B cell (primary cell): ENCODE data around the gene CPHXL. TPM values are rescaled to one million over a fixed set of nuclear protein-coding genes. Genes with fewer than 3 reads are reported as not detected.

Experiments used
- ATAC-seq: fragments of 200-7000 bp; cut with Tn5 transposase; one replicate; pipeline ENCODE4 v1.10.0; 2021; ENCODE audit warnings: low read depth, mild to moderate bottlenecking, moderate number of reproducible peaks, moderate library complexity
- CTCF ChIA-PET: fragments of 350-600 bp; sonication (Branson Sonifier 250); formaldehyde crosslinking; loops from one replicate; lab custom pipeline; 2021; ENCODE audit warnings: antibody characterized with exemption, inconsistent platforms; lab: Charles Lee
- POLR2A ChIA-PET: fragments of 350-600 bp; sonication (Branson Sonifier 250); formaldehyde crosslinking; loops from one replicate; lab custom pipeline; 2021; ENCODE audit warnings: antibody characterized with exemption; lab: Charles Lee
- DNase-seq: peaks from one replicate; pipeline ENCODE4 v3.0.0; 2013
- H2AFZ ChIP-seq: 2 replicates; pipeline ENCODE4 v1.6.1; 2012; ENCODE audit warnings: mild to moderate bottlenecking, low read depth, low read length; ENCODE audit not compliant: insufficient read depth, poor library complexity, severe bottlenecking
- H3K27ac ChIP-seq, 2 donors: 1 replicate in 1 of 2; 2 replicates in 1 of 2; pipeline ENCODE4 v1.5.1; 2012 to 2013; ENCODE audit warnings: low read length in 2 of 2, mild to moderate bottlenecking in 2 of 2, moderate library complexity in 1 of 2
- H3K27me3 ChIP-seq, 4 experiments: fragments of 200-600 bp in 1 of 4; sonication (generic) in 1 of 4; replicated peaks in 1 of 4; 1 replicate in 2 of 4; 2 replicates in 2 of 4; pipeline versions ENCODE4 v1.6.1 to v1.7.0; 2013 to 2016; ENCODE audit warnings: low read length in 3 of 4, mild to moderate bottlenecking in 2 of 4, mixed read lengths in 1 of 4, moderate library complexity in 1 of 4; ENCODE audit not compliant: insufficient read depth in 4 of 4, control insufficient read depth in 3 of 4; ENCODE audit errors: control extremely low read depth in 1 of 4
- H3K36me3 ChIP-seq, 2 experiments: replicated peaks in 1 of 2; 1 replicate in 1 of 2; 2 replicates in 1 of 2; pipeline versions ENCODE4 v1.6.1 to v1.7.1; 2013; ENCODE audit warnings: low read length in 1 of 2; ENCODE audit not compliant: insufficient read depth in 2 of 2, control insufficient read depth in 1 of 2; ENCODE audit errors: control extremely low read depth in 1 of 2, extremely low read depth in 1 of 2
- H3K4me1 ChIP-seq, 2 donors: fragments of 200-600 bp in 1 of 2; sonication (generic) in 1 of 2; 1 replicate in 1 of 2; 2 replicates in 1 of 2; pipeline versions ENCODE4 v1.5.1 to v1.6.1; 2013 to 2017; ENCODE audit warnings: low read length in 2 of 2; ENCODE audit not compliant: control insufficient read depth in 2 of 2, insufficient read depth in 2 of 2
- H3K4me2 ChIP-seq: replicated peaks from 2 replicates; pipeline ENCODE3; 2012; ENCODE audit warnings: mild to moderate bottlenecking, low read depth, low read length; ENCODE audit not compliant: poor library complexity, severe bottlenecking
- H3K4me3 ChIP-seq, 5 experiments: fragments of 200-600 bp in 1 of 5; sonication (generic) in 1 of 5; 1 replicate in 3 of 5; 2 replicates in 2 of 5; pipeline versions ENCODE4 v1.5.1 to v1.7.0; 2011 to 2016; ENCODE audit warnings: low read length in 4 of 5, mild to moderate bottlenecking in 4 of 5, low read depth in 2 of 5, control low read depth in 1 of 5, moderate library complexity in 1 of 5; ENCODE audit not compliant: insufficient read depth in 1 of 5; ENCODE audit errors: control extremely low read depth in 1 of 5, extremely low read depth in 1 of 5
- H3K79me2 ChIP-seq: fragments of 200-600 bp; sonication (generic); one replicate; pipeline ENCODE4 v1.6.0; 2016; ENCODE audit warnings: low read length; ENCODE audit not compliant: control insufficient read depth, insufficient read depth
- H3K9ac ChIP-seq: fragments of 200-600 bp; sonication (generic); 2 replicates; pipeline ENCODE4 v1.6.1; 2017; ENCODE audit warnings: mild to moderate bottlenecking, low read length, moderate library complexity
- H3K9me3 ChIP-seq, 3 donors: one replicate each; pipeline versions ENCODE4 v1.6.1 to v1.7.1; 2013; ENCODE audit warnings: low read length in 2 of 3; ENCODE audit not compliant: control insufficient read depth in 2 of 3, insufficient read depth in 1 of 3; ENCODE audit errors: control extremely low read depth in 1 of 3
- H4K20me1 ChIP-seq: 2 replicates; pipeline ENCODE4 v1.6.0; 2012; ENCODE audit warnings: mild to moderate bottlenecking, low read length; ENCODE audit not compliant: insufficient read depth, control insufficient read depth, poor library complexity, severe bottlenecking
- H3K27ac Mint-ChIP-seq: one replicate; pipeline ENCODE4 v1.8.0; 2021; ENCODE audit warnings: mixed read lengths
- H3K27me3 Mint-ChIP-seq: one replicate; pipeline ENCODE4 v1.8.0; 2021; ENCODE audit warnings: mixed read lengths
- H3K4me1 Mint-ChIP-seq: one replicate; pipeline ENCODE4 v1.8.0; 2021; ENCODE audit warnings: mixed read lengths
- H3K4me3 Mint-ChIP-seq: one replicate; pipeline ENCODE4 v1.8.0; 2021; ENCODE audit warnings: mixed read lengths
- H3K9me3 Mint-ChIP-seq: one replicate; pipeline ENCODE4 v1.8.0; 2022; ENCODE audit warnings: mixed read lengths; ENCODE audit not compliant: insufficient read depth
- EZH2 ChIP-seq: IDR thresholded peaks from 2 replicates; pipeline ENCODE4 v1.6.1; 2012; ENCODE audit warnings: borderline replicate concordance, low read depth, mild to moderate bottlenecking, moderate library complexity, low read length; ENCODE audit not compliant: insufficient read depth, poor library complexity, severe bottlenecking
- WGBS: methylation state at CpG from one replicate; pipeline ENCODE4 v1.1.5; 2013; ENCODE audit warnings: missing lambda C conversion rate; ENCODE audit not compliant: insufficient coverage; 5-methylcytosine and 5-hydroxymethylcytosine counted together
- intact Hi-C: fragments of 100-400 bp; cut with micrococcal nuclease; formaldehyde crosslinking; loops from one replicate; pipeline ENCODE4 v1.10.0; 2022
- polyA plus RNA-seq: library from polyadenylated mRNA; depleted of rRNA; stranded (reverse); fragments of >200 nt; gene quantifications from 2 replicates; pipeline ENCODE4 v1.2.3, GENCODE V29; 2012
- total RNA-seq, 2 donors: library from RNA; stranded (reverse); fragments of 120-200 nt in 1 of 2; gene quantifications; 1 replicate in 1 of 2; 2 replicates in 1 of 2; pipeline versions ENCODE4 v1.2.3 to v1.2.4, GENCODE V29; 2013 to 2022
- TF ChIP-seq, protein P1 (sequence below): fragments of 200-600 bp; IDR thresholded peaks from one replicate; pipeline ENCODE4 v1.8.0; 2022; ENCODE audit warnings: antibody characterized with exemption, mild to moderate bottlenecking

The CPHXL gene
- total and polyA plus RNA-seq, 2 donors (not counting 1 experiment from before 2014, with no cell fraction given), result not detected

GRCh38 chr16:75710344-75710743 lies 15.9 kb downstream of the CPHXL start:
- no peak for ATAC-seq

GRCh38 chr16:75703306-75703705 lies 23.0 kb downstream of the CPHXL start:
- Histone ChIP-seq H3K79me2 (no peaks in the 10 kb centered on the region), H3K9me3 (no peaks in the 10 kb centered on the region), H3K27ac (no peak overlapping the region), H3K4me1 (no peaks in the 10 kb centered on the region), H4K20me1 (no peaks in the 10 kb centered on the region), H3K27me3 (peaks cover 0 to 3% (median 0%) of the 10 kb centered on the region in 4 experiments), H3K4me2 (no peak overlapping the region), H3K36me3 (no peaks in the 10 kb centered on the region), H2AFZ (no peak overlapping the region), H3K9ac (no peak overlapping the region), H3K4me3 (no peak overlapping the region)
- no peak overlapping the region for H3K27ac Mint-ChIP-seq
- no peaks in the 10 kb centered on the region for H3K27me3 Mint-ChIP-seq
- 100% methylated on average over 3 of the region's 4 CpGs for WGBS
- TF ChIP-seq, protein P1, sequence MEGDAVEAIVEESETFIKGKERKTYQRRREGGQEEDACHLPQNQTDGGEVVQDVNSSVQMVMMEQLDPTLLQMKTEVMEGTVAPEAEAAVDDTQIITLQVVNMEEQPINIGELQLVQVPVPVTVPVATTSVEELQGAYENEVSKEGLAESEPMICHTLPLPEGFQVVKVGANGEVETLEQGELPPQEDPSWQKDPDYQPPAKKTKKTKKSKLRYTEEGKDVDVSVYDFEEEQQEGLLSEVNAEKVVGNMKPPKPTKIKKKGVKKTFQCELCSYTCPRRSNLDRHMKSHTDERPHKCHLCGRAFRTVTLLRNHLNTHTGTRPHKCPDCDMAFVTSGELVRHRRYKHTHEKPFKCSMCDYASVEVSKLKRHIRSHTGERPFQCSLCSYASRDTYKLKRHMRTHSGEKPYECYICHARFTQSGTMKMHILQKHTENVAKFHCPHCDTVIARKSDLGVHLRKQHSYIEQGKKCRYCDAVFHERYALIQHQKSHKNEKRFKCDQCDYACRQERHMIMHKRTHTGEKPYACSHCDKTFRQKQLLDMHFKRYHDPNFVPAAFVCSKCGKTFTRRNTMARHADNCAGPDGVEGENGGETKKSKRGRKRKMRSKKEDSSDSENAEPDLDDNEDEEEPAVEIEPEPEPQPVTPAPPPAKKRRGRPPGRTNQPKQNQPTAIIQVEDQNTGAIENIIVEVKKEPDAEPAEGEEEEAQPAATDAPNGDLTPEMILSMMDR, result no peak
- no peak for TF ChIP-seq EZH2
- CTCF ChIA-PET, result no interaction called here
- no peaks in the 10 kb centered on the region for H3K9me3 Mint-ChIP-seq
- intact Hi-C loops, result no loop called here
- POLR2A ChIA-PET, result no interaction called here
- DNase-seq, result no peak
- H3K4me3 Mint-ChIP-seq, result no peak overlapping the region
- ATAC-seq, result no peak
- H3K4me1 Mint-ChIP-seq, result no peaks in the 10 kb centered on the region

More at GRCh38 chr16:75710344-75710743, 15.9 kb downstream of the CPHXL start:
- H2AFZ ChIP-seq, result no peak overlapping the region
- no peaks in the 10 kb centered on the region for H3K36me3 ChIP-seq
- H3K27ac Mint-ChIP-seq, result no peak overlapping the region
- TF ChIP-seq, protein P1, result no peak
- no peak for TF ChIP-seq EZH2
- intact Hi-C loops, result no loop called here
- H3K79me2 ChIP-seq, result no peaks in the 10 kb centered on the region
- no peak overlapping the region for H3K4me3 Mint-ChIP-seq
- H3K9me3 ChIP-seq, result peaks cover 2 to 21% (median 15%) of the 10 kb centered on the region in 3 donors
- WGBS, result 100% methylated on average over 2 of the region's 2 CpGs
- H3K4me2 ChIP-seq, result no peak overlapping the region
- no peak overlapping the region for H3K27ac ChIP-seq
- ChIA-PET POLR2A (no interaction called here), CTCF (no interaction called here)
- peaks cover 11% of the 10 kb centered on the region for H3K27me3 Mint-ChIP-seq
- H3K4me3 ChIP-seq, result no peak overlapping the region
- no peak overlapping the region for H3K9ac ChIP-seq
- peaks cover 0 to 4% (median 0%) of the 10 kb centered on the region in 4 experiments for H3K27me3 ChIP-seq
- H3K4me1 ChIP-seq, result no peaks in the 10 kb centered on the region
- H3K9me3 Mint-ChIP-seq, result peaks cover 8% of the 10 kb centered on the region
- DNase-seq, result peak; percentile 5
- H3K4me1 Mint-ChIP-seq, result no peaks in the 10 kb centered on the region
- H4K20me1 ChIP-seq, result no peaks in the 10 kb centered on the region
